HG02981 (cell line): ENCODE data around the gene DMD.
"Not testable (repeated sequence)": the region's sequence is repeated elsewhere in the genome, so short reads cannot be mapped to it uniquely, and the experiment has no call there.

Source experiments
- ATAC-seq: cut with Tn5 transposase; IDR thresholded peaks from one replicate; pipeline ENCODE4 v1.9.1; 2021; ENCODE audit warnings: mild to moderate bottlenecking, moderate library complexity; ENCODE audit not compliant: unreplicated experiment

Gene DMD

DNA sequence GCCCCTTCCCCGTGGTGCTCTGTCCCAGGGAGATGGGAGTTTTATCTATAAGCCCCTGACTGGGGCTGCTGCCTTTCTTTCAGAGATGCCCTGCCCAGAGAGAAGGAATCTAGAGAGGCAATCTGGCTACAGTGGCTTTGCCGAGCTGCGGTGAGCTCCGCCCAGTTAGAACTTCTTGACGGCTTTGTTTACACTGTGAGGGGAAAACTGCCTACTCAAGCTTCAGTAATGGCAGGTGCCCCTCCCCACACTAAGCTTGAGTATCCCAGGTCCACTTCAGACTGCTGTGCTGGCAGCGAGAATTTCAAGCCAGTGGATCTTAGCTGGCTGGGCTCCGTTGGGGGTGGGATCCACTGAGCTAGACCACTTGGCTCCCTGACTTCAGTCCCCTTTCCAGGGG lies 1740.6 kb downstream of the DMD start:
- not testable (repeated sequence) for ATAC-seq

DNA sequence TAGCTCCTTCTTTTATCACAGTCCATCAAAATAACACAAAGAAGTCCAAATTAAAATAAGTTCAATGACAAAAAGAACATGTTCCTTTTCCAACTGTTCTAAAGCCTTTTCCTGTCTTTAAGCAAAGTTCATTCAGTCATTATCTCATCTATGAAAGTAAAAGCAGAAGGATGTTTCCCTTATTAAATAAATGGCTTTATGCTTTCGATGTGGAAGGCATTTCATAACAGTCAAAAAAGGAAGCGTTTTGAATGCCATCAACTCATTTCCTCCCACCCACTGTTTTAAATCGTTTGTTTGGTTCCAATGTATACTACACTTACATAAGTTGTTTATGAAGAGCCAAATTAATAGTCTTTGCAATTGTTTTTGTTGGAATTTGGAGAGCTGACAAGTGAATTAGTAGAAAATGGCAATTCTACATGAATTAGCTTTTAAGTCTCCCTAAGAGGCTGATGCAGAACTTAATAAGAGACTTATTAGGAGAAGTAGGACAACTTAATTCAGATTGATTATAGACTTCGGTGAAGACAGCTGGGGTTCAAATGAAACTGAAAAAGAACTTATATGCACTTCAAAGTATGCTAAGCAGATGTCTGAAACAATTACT lies 1746.9 kb downstream of the DMD start:
- no peak for ATAC-seq

DNA sequence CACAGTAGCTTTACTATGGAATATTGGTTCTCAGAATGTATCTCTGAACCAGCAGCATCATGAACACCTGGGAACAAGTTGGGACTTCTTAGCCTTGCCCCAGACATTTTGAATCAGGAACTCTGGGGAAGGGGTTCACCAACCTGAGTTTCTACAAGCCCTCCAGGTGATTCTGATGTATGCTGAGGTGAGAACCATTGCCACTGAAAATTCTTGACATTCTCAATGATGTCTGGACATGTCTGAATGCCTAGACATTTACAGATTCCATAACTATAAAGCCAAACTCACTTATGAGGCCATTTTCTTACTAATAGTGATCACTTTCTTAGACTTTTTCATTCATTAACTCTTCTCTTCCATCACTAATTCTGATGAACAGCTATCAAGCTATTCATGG lies 1750.1 kb downstream of the DMD start:
- no peak for ATAC-seq

DNA sequence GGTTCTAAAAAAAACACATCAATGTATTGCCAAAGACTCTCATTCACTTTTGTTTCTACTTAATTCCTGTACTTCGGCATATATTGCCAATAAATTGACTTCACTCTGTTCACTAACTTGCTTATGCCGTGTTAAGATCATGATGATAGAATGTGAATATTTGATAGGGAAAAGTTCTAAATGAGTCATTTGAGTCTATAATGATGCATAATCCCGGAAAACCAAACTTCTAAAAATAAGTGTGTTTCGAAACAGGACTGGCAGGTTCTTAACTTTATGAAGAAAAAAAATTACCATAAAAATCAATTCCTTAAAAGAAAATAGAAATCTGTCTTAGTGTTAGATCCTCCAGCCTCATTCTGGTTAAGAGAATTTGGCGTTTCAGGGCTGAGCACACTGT lies 1752.0 kb downstream of the DMD start:
- no peak for ATAC-seq

DNA sequence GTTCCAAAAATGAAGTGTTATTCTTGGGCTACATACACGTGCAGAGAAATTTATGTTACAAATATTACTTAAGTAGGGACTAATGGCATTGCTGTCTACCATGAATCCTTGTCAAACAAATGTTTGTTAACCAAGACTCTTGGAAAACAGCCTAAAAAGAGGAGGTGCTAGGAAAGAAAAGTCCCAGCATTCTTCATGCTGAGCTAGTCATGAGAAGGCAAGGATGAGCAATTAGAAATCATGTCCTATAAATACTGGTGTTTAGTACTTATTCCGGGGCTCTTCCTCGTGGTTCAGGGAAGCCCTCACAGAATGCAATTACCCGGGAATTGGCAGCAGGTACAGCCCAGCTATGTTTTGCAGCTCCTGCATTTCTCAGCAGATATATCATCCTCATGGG lies 1761.4 kb downstream of the DMD start:
- no peak for ATAC-seq

DNA sequence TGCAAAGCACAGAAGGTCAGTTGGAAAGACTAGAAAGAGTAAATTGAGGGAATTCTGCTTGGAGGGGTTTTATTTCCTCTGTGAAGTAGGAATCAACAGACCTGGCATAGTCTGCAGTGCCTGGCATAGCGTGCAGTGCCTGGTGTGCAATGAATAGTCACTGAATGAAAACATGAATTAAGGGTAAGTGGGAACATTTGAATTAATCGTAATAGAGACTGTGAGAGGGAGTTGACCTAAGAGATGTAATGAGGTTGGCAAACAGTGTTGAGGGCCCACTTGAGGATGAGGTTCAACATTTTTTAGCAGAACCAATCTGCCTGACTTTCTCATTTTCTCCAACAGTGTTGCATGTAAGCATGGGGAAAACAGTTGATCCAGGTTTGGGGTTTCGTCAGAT lies 1762.3 kb downstream of the DMD start:
- no peak for ATAC-seq

DNA sequence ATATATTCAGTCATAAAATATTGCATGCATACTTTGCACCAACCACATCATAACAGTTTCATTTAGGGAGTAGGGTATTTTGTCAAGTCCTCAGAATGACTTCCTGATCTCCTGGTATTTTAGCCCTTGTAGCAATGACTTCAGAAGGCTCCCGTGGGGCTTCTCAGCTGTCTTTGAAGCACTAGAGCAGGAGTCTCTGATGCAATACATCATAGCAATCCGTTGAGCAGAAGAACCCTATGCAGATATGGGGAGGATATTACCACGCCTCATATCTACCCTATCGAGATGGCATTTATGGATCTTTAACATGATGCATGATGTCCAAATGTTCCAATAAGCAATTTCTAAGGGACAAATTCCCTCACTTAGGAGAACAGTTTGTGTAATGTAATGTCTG lies 1765.8 kb downstream of the DMD start:
- ATAC-seq = no peak

DNA sequence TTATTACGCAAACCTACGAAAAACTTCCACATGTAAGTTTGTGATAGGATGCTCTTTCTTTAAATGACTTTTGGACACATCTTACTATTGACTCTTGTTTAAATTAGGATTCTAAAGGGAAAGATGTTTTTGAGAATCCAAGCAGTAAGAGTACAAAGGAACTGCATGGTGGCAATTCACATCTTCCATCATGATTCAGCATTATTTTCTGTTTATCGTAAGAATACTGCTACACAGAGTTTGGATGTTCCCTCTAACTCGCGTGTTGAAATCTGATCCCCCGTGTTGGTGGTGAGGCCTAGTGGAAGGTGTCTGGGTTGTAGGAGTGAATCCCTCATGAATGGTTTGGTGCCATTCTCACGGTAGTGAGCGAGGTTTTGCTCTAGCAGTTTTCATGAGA lies 1767.7 kb downstream of the DMD start:
- ATAC-seq = no peak

DNA sequence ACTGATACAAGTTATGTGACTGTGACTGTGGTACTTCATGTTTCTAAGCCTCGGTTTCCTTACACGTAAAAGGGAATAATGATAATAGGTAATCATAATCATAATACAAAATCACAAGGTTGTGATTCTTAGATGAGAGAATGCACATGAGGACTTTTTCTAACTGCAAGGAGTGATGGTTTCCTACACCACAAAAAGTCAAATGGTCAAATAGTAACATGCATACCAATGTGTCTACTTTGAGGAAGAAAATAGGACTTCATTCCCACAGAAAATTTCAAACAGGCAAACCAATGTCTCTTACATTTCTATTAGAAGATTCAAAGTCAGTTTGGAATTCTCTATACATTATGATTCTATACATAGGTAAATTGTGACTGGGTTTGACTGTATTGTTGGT lies 1770.8 kb downstream of the DMD start:
- no peak for ATAC-seq

DNA sequence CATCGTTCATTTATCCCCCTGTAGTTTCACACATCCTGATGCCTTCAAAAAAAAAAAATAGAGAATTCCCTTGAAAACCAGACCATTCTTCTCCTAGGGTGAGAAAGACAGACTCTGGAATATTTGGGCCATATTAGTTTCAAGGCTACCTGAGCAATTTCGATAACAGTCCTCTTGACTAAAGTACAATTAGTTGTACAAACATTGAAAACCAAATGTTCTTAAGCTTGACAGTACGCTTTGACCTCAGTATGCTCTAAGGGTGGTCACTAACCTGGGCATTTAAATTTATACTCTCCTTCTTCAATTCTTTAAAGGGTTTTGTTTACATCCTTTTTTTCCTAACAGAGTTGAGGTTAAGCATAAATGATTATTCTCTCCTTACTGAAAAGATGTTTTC lies 1774.9 kb downstream of the DMD start:
- ATAC-seq = no peak

DNA sequence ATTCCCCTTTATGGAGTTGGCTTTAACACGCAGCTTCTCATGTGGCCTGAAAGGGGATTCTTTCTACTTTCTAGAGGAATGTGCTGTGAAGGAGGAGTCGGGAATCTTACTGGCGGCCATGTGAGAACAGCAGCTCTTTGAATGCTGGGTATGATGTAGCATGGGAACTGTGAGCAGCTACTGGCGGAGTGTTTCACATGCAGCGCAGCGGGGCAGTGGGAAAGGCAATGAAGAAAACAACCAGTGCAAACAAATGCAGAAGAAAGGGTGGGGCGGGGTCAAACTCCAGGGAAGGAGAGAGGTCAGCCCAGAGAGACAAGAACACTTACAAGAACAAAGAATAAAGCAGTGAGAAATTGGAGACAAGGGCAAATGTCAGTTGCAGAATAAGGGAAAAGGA lies 1775.8 kb downstream of the DMD start:
- no peak for ATAC-seq

DNA sequence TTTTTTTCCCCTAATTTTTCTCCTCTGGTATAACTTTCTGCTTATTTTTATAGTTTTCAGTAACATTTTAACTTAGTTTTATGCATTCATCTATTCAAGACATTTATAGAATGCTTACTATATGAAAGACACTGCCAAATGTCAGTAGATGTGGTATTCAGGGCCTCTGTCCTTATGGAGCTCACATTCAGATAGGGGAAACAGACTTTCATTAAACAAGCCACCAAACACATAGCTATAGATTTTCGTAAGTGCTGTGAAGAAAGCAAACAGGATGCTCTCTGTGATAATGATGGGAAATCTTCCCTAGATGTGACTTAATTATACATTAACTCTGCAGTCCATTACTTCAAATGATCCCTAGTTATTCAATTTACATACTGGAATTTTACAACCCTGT lies 1777.5 kb downstream of the DMD start:
- no peak for ATAC-seq

DNA sequence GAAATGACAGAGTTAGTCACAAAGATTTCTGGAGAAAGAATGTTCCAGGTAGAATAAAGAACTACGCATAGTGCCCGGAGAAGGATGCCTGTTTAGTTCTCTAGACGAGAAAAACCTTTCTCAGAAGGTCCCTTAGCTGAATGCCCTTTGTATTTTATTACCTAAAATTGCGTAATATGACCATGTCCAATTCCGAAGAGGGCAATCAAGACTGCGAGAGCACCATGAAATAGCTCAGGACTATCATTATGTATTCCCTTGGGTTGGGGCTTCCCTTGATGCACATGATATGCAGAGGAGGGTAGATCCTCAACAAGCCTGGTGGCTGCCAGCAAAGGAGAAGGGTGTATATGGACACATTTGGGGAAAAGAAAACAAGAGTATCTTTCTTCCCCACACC lies 1781.4 kb downstream of the DMD start:
- no peak for ATAC-seq

DNA sequence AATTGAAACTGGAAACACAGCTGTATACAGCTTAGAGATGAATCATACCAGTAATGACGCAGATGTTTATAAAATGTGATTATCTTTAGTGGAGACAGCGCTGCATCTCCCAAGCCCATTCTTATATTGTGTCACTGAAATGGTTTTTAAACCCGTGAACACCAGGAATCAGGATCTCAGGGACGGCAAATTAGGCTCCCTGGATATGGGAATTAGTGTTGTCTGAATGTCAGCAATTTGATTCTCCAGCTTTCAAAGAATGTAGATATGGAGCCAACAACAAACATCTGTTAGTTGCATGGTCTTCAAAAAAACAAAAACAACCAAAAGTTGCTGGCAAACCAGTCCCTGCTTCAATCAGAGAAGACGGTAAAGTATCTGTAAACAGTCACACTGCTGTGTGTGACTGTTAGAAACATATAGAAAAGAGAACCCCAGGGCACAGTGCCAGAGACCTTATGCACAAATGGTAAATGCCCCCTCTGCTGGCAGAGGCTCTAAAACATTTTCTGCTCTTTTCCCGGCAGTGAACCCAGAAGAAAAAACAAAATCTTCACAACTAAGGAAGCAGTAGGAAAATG lies 1787.7 kb downstream of the DMD start:
- no peak for ATAC-seq

DNA sequence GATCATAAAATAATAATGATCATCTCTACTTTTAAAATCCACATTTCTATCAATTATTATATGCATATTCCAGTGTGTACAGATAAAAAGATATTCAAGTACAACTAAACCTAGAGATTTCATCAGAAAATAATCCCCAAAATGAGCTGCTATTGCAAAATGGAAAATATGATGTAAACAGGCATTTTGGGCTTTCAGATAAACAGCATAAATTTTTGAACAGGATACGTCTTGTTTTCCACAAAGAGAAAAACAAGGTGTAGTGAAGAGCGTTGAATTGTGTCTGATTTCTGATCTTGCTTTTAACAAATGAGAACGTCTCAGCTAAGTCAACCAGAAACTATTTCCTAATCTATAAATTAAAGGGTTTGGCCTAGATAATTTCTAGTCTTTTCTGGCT lies 1789.9 kb downstream of the DMD start:
- ATAC-seq = no peak

DNA sequence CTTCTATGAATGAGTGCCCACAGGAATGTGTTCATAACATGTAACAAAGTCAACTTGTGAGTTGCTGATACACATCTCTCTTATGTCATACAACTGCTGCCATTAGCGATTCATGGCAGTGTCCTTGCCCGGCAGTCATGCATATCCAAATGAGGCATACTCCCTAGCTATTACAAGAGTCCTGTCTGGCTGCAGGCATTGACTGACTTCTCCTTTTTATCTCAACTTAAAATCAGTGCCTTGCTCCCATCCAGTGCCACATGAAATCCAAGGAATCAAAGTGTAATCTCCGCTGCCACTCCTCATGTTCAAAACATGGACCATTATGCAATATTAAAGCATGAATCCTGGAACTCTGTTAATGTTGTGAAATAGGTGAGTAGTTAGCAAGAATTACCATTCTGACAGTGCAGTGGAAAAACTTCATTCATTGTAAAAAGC lies 1790.6 kb downstream of the DMD start:
- no peak for ATAC-seq

DNA sequence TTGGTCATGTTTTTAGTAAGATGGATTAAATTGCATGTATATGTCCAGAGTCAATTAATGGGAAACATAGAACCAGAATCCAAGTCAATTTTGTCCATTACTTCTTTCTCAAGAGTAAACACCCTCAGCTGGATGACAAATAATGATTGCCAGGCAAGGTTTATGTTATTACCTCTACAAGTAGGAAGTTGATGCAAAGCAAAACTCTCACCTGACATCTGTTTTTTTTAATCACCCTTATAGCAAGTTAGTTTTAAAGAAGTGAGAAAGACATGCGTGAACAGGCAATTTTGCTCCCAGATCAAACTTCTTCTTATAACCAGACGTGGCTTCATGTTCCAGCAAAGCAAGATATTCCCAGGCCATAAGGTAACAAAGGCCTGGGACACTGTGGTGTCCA lies 1791.0 kb downstream of the DMD start:
- ATAC-seq = no peak

DNA sequence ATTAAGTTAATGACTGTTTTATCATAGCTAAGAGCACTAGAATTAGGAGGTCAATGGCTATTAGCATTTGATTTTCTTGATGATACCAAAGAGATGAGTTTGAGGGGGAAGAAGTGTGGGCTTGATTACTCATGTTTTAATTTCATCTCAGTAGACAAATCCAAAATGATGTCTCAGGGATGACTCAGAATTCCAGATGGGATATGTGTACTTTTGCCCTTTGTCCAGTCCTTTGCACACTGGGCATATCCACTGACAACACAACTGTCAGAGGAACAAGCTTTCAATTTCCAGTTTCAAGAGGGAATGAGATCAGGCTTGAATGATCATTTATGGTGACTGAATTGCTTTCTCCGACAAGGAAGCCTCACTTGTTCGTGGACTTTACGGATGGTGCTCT lies 1814.2 kb downstream of the DMD start:
- no peak for ATAC-seq

DNA sequence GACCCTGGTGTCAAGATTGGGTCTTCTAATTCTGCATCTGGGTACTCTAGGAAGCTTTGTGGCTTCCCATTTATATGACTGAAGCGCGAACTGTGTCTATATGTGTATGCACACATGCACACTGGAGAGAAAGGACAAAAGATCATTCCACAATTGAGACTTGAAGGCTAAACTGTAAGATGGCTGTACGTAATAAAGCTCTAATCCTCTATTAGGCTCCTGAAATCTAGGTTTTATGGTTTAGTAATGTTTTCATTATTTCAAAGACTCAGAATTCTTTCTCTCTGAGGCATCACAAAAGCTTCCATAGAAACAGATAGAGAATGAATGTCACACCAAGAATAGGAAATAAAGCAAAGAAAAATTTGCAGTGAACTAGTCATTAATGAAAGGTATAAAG lies 1818.8 kb downstream of the DMD start:
- no peak for ATAC-seq

DNA sequence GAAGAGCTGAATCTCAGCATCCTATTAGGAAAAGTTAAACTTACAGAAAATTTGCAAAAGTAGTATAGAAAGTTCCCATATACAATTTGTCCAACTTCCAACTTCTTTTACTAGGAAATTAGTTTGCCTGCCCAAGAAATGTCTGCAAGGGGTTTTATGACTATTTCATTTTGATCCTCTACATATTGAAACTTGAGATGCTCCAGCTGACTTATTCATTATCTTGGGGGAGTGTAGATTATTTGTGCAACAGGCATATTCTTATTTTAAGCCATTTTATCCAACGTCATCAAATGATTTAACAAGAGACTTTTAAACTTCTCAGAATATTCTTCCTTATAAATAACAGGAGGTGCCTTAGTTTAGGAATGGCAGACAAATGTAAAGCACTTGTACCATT lies 1822.4 kb downstream of the DMD start:
- ATAC-seq = no peak

DNA sequence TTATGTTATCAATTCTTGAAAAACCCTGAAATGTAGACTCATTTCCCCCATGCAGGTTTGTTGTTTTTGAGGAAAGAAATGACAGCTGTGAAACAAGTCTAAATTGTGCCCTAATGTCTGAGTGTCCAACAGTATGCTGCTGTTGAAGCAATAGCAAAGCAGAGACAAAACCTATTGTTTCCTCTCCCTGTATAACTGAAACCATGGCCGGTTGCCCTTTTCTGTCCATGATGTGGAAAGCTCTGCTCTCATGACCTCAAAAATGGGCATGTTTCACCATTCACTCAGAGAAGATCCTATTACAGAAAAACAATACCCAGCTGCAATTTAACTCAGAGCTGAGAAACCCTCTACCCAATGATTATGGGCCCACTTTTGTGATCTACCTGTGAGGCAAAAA lies 1826.9 kb downstream of the DMD start:
- no peak for ATAC-seq

DNA sequence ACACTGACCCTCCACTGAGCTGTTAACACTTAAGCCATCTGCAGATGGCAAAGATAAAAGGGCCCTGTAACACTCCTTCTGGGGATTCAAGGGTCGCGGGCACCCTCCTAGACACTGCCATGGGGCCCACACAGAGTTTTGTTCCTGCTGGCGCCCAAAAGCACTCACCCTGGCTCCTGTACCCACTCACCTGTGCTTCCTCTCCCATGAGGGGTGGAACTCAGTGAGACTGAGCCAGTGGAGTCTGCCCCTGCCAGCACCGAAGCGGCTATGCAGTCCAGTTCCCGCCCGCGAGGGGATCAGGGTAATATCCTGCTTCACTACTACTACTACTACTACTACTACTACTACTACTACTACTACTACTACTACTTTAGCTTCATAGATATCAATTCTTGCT lies 1827.4 kb downstream of the DMD start:
- ATAC-seq = no peak

DNA sequence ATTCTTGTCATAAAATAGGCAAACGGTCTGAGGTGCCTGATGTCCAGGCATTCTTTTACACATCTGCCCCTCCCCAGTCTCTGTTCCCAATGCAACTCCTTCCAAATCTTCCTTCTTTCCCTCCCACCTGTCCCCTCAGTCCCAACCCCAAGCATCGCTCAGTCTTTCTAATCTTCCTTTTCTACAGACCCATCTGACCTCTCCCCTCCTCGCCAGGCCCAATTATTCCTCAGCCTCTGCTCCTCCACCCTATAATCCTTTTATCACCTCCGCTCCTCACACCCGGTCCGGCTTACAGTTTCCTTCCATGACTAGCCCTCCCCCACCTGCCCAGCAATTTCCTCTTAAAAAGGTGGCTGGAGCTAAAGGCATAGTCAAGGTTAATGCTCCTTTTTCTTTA lies 1832.4 kb downstream of the DMD start:
- not testable (repeated sequence) for ATAC-seq
